ENCODE data around the gene CD5L. TPM values are rescaled to one million over a fixed set of nuclear protein-coding genes. Genes with fewer than 3 reads are reported as not detected.

The CD5L gene
- not detected for total RNA-seq
- not detected for polyA plus RNA-seq

DNA sequence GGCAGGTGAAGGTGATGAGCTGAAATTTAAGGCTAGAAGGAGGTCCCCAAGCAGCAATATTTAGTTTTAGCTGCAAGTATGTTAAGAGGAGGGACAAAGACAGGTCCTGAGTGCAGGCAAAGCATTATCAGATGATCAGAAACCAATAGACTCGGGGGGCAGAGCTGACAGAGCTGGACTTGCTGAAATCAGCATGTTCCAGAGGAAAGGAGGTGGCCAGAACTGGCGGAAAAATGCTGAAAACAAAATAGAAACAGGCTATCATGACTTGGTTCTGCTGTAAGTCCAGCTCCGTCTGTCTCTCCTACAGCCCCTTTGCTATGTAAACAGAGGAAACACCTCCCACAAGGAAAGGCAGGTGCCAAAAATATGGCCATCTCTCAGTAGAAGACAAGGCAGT, at the start of gene CD5L:
TSS of gene CD5L (minus strand) at position 101 of the 400 bp plus-strand sequence. CDS start 107 bp downstream, outside the sequence.
- POLR2A ChIA-PET (ENCODE audit: partially characterized antibody) = no interaction called here
- H3K4me1 ChIP-seq (ENCODE audit: insufficient read depth, low read length) = no peaks in the 10 kb centered on the region
- intact Hi-C loops (cut with micrococcal nuclease) = no loop called here

DNA sequence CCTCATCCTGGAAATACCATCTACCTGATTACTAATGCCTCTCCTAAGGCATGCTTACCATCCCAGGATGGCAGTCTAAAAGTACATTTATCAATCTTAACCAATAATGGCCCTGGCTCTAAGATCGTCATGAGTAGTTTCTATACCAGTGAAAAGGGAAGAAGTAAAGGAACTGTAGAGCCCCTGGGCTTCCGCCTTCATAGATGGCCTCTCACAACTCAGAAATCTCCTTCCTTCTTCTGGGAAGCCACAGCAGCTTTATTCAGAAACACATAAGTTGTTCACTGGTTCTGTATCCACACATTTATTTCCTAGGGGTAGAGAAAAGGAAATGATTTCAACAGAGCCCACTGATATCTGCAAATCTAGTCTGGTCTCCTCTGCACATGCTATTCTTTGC, 41.0 kb upstream of the CD5L start:
- H3K4me1 ChIP-seq (ENCODE audit: insufficient read depth, low read length) = no peaks in the 10 kb centered on the region
- no peak for DNase-seq
- no peak overlapping the region for H3K27ac Mint-ChIP-seq
- no peak overlapping the region for H3K4me3 Mint-ChIP-seq
- no peak overlapping the region for H3K27ac ChIP-seq (ENCODE audit: low read depth, low read length)
- no peaks in the 10 kb centered on the region for H3K27me3 ChIP-seq (ENCODE audit: insufficient read depth, low read length)
- intact Hi-C loops (cut with micrococcal nuclease) = no loop called here
- H3K36me3 Mint-ChIP-seq = no peaks in the 10 kb centered on the region
- H3K9me3 ChIP-seq (ENCODE audit: control insufficient read depth in 1 of 2, low read length in 2 of 2) = no peaks in the 10 kb centered on the region
- H3K27me3 Mint-ChIP-seq = peaks cover 10 to 14% of the 10 kb centered on the region in 2 donors
- no peaks in the 10 kb centered on the region for H3K9me3 Mint-ChIP-seq
- no peak overlapping the region for H3K4me3 ChIP-seq (ENCODE audit: low read length in 2 of 2)
- no peaks in the 10 kb centered on the region for H3K4me1 Mint-ChIP-seq
- no peaks in the 10 kb centered on the region for H3K36me3 ChIP-seq (ENCODE audit: insufficient read depth, low read length)
- ChIA-PET POLR2A (ENCODE audit: partially characterized antibody) (no interaction called here), CTCF (ENCODE audit: partially characterized antibody) (no interaction called here)

More for the DNA sequence above, at the start of gene CD5L:
- no peaks in the 10 kb centered on the region for H3K36me3 Mint-ChIP-seq
- no peak for DNase-seq
- H3K4me1 Mint-ChIP-seq = no peaks in the 10 kb centered on the region
- CTCF ChIA-PET (ENCODE audit: partially characterized antibody) = no interaction called here
- no peak within 1 kb of the TSS for H3K27ac ChIP-seq (ENCODE audit: low read depth, low read length)
- H3K4me3 ChIP-seq (ENCODE audit: low read length in 2 of 2) = no peak within 1 kb of the TSS
- H3K27me3 Mint-ChIP-seq = peaks cover 1 to 3% of the 10 kb centered on the region in 2 donors
- H3K4me3 Mint-ChIP-seq = no peak within 1 kb of the TSS
- H3K9me3 Mint-ChIP-seq = no peaks in the 10 kb centered on the region
- H3K36me3 ChIP-seq (ENCODE audit: insufficient read depth, low read length) = no peaks in the 10 kb centered on the region
- H3K27me3 ChIP-seq (ENCODE audit: insufficient read depth, low read length) = no peaks in the 10 kb centered on the region
- H3K27ac Mint-ChIP-seq = no peak within 1 kb of the TSS
- H3K9me3 ChIP-seq (ENCODE audit: control insufficient read depth in 1 of 2, low read length in 2 of 2) = no peaks in the 10 kb centered on the region

DNA sequence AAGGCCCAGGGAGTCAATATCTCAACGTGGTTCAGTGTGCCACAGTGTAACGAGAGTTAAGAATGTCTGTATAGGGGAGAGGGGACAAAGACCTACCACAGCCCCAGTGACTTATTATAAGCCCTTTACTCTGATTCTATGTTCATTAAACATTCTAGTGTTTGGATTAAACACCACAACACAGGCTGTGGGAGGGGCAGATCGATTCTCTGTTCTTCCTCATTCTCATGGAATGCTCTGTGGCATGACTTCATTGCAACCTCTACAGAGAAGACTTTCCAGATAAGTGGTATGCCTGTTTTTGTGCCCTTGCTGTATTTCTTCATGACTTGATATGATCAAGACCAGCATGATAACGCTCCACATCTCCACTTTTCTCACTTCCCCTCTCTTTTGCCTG, 39.0 kb upstream of the CD5L start:
- POLR2A ChIA-PET (ENCODE audit: partially characterized antibody) = no interaction called here
- Histone ChIP-seq H3K27me3 (ENCODE audit: insufficient read depth, low read length) (no peaks in the 10 kb centered on the region), H3K4me3 (ENCODE audit: low read length in 2 of 2) (no peak overlapping the region), H3K36me3 (ENCODE audit: insufficient read depth, low read length) (no peaks in the 10 kb centered on the region), H3K4me1 (ENCODE audit: insufficient read depth, low read length) (no peaks in the 10 kb centered on the region), H3K9me3 (ENCODE audit: control insufficient read depth in 1 of 2, low read length in 2 of 2) (no peaks in the 10 kb centered on the region), H3K27ac (ENCODE audit: low read depth, low read length) (no peak overlapping the region)
- H3K27me3 Mint-ChIP-seq = peaks cover 10 to 11% of the 10 kb centered on the region in 2 donors
- CTCF ChIA-PET (ENCODE audit: partially characterized antibody) = no interaction called here
- no peak overlapping the region for H3K4me3 Mint-ChIP-seq
- no peak for DNase-seq
- no peaks in the 10 kb centered on the region for H3K36me3 Mint-ChIP-seq
- H3K9me3 Mint-ChIP-seq = peaks cover 0 to 6% (median 0%) of the 10 kb centered on the region in 8 donors
- no peak overlapping the region for H3K27ac Mint-ChIP-seq
- no peaks in the 10 kb centered on the region for H3K4me1 Mint-ChIP-seq
- intact Hi-C loops (cut with micrococcal nuclease) = no loop called here

DNA sequence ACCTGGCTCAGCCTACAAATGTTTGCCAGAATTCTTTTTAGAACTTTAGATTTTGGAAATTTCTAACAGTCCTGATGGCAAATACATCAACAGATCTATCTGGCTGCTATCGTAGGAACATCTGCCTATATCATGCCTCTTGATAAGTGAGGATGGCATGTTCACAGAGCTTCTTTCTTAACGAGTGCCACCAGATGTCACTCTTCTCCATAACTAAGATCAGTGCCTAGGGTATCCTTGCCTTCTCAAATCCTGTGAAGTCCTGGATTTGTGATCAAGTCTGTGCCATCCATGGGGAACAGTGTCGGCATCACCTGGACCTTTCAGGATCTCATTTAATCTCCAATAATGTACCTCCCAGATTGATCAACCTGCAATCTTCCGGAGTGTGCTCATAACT, 36.5 kb upstream of the CD5L start:
- ChIA-PET POLR2A (ENCODE audit: partially characterized antibody) (no interaction called here), CTCF (ENCODE audit: partially characterized antibody) (no interaction called here)
- Histone ChIP-seq H3K4me3 (ENCODE audit: low read length in 2 of 2) (no peak overlapping the region), H3K9me3 (ENCODE audit: control insufficient read depth in 1 of 2, low read length in 2 of 2) (no peaks in the 10 kb centered on the region), H3K4me1 (ENCODE audit: insufficient read depth, low read length) (no peaks in the 10 kb centered on the region), H3K36me3 (ENCODE audit: insufficient read depth, low read length) (no peaks in the 10 kb centered on the region), H3K27me3 (ENCODE audit: insufficient read depth, low read length) (no peaks in the 10 kb centered on the region), H3K27ac (ENCODE audit: low read depth, low read length) (no peak overlapping the region)
- Mint-ChIP-seq H3K27ac (no peak overlapping the region), H3K4me3 (no peak overlapping the region), H3K27me3 (peaks cover 5 to 8% of the 10 kb centered on the region in 2 donors), H3K9me3 (peaks cover 0 to 6% (median 0%) of the 10 kb centered on the region in 8 donors), H3K4me1 (no peaks in the 10 kb centered on the region), H3K36me3 (no peaks in the 10 kb centered on the region)
- no peak for DNase-seq
- intact Hi-C loops (cut with micrococcal nuclease) = no loop called here

DNA sequence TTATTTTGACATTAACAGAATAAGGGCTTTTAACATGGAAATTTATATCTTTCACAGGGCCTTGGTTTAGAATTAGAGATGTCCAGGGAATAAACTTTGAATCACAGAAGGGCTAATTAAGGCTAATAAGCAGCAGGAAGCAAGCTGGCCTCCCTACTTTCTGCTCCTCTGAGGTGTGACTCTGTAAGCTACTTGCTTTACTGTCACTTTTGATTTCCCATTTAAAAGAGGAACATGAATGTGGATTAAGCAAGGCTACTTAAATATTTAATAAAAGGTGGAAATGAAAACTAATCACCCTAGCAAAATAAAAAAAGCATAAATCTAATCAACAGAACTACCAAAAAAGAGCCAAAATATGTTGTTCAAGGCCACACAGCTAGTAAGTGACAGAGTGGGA, 28.9 kb upstream of the CD5L start:
- Histone ChIP-seq H3K36me3 (ENCODE audit: insufficient read depth, low read length) (no peaks in the 10 kb centered on the region), H3K9me3 (ENCODE audit: control insufficient read depth in 1 of 2, low read length in 2 of 2) (no peaks in the 10 kb centered on the region), H3K27me3 (ENCODE audit: insufficient read depth, low read length) (no peaks in the 10 kb centered on the region), H3K27ac (ENCODE audit: low read depth, low read length) (no peak overlapping the region), H3K4me1 (ENCODE audit: insufficient read depth, low read length) (no peaks in the 10 kb centered on the region), H3K4me3 (ENCODE audit: low read length in 2 of 2) (no peak overlapping the region)
- H3K4me3 Mint-ChIP-seq = no peak overlapping the region
- no peaks in the 10 kb centered on the region for H3K4me1 Mint-ChIP-seq
- no peak overlapping the region for H3K27ac Mint-ChIP-seq
- DNase-seq = no peak
- H3K9me3 Mint-ChIP-seq = no peaks in the 10 kb centered on the region
- ChIA-PET POLR2A (ENCODE audit: partially characterized antibody) (no interaction called here), CTCF (ENCODE audit: partially characterized antibody) (no interaction called here)
- intact Hi-C loops (cut with micrococcal nuclease) = no loop called here
- H3K27me3 Mint-ChIP-seq = peaks cover 3 to 9% of the 10 kb centered on the region in 2 donors
- H3K36me3 Mint-ChIP-seq = no peaks in the 10 kb centered on the region

DNA sequence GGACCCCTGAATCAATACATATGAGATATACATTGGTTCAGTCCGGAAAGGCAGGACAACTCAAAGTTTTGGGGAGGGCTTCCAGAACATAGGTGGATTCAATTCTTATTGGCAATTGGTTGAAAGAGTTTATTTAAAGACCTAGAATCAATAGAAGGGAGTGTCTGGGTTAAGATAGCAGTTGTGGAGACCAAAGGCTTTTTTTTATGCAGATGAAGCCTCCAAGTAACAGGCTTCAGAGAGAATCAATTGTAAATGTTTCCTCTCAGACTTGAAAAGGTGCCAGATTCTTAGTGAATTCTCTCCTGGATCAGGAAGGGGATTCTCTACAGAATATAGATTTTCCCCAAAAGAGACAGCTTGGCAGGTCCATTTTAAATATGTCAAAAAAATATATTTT, 27.0 kb upstream of the CD5L start:
- Histone ChIP-seq H3K4me1 (ENCODE audit: insufficient read depth, low read length) (no peaks in the 10 kb centered on the region), H3K27me3 (ENCODE audit: insufficient read depth, low read length) (no peaks in the 10 kb centered on the region), H3K9me3 (ENCODE audit: control insufficient read depth in 1 of 2, low read length in 2 of 2) (no peaks in the 10 kb centered on the region), H3K27ac (ENCODE audit: low read depth, low read length) (no peak overlapping the region), H3K4me3 (ENCODE audit: low read length in 2 of 2) (no peak overlapping the region), H3K36me3 (ENCODE audit: insufficient read depth, low read length) (no peaks in the 10 kb centered on the region)
- Mint-ChIP-seq H3K27me3 (peaks cover 6 to 7% of the 10 kb centered on the region in 2 donors), H3K27ac (no peak overlapping the region), H3K9me3 (no peaks in the 10 kb centered on the region), H3K4me1 (no peaks in the 10 kb centered on the region), H3K4me3 (no peak overlapping the region), H3K36me3 (no peaks in the 10 kb centered on the region)
- DNase-seq = no peak
- CTCF ChIA-PET (ENCODE audit: partially characterized antibody) = no interaction called here
- POLR2A ChIA-PET (ENCODE audit: partially characterized antibody) = no interaction called here
- intact Hi-C loops (cut with micrococcal nuclease) = no loop called here

DNA sequence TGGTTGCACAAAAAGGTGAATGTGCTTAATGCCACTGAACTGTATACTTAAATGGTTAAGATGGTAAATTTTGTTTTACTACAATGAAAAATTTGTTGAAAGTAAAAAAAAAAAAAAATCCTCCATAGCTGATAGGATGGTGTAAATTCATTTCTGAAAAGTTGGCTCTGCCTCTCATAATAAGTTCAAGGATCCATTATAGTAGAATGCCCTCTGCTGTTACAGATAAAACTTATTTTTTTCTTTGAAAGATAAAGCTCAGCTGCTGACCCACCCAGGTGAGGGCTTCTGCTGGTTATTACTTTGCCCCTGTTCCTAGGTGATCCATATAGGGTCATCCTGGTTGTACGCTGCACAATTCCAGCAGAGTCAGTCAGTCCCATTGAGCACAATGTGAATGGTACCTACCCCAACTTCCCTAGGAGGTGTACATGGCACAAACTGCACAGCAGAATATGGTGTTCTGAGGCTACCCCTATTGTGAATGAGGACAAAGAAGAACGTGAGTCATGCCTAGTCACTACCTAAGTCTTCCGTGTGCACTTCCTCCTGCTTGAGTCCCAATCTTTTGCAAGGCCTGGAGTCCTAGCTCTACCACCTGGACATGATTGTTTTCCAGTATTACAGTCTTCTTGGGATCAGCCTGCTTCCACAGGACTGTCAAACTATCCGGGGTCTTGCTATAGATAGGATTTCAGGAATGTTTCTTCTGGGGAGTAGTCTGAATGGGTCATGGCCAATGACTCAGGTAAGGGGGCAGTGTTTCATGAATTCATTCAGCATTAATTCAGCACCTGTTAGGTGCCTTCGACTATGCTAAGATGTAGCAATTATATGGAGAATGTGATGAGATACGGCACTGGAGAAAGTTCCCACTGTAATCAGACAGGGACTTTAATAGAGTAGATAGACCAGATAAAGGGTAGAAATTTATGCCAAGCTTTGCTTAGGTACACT, 20.8 kb upstream of the CD5L start:
- H3K27ac ChIP-seq (ENCODE audit: low read depth, low read length) = no peak overlapping the region
- H3K4me1 ChIP-seq (ENCODE audit: insufficient read depth, low read length) = no peaks in the 10 kb centered on the region
- H3K4me1 Mint-ChIP-seq = no peaks in the 10 kb centered on the region
- ChIA-PET POLR2A (ENCODE audit: partially characterized antibody) (no interaction called here), CTCF (ENCODE audit: partially characterized antibody) (interaction anchor here (1.4 kb wide), 2 partner anchors 11 to 282 kb away, joined by 3 to 5 read pairs; no protein-coding TSS in a partner anchor)
- H3K4me3 ChIP-seq (ENCODE audit: low read length in 2 of 2) = no peak overlapping the region
- no peak for DNase-seq
- H3K9me3 Mint-ChIP-seq = no peaks in the 10 kb centered on the region
- H3K27me3 Mint-ChIP-seq = peaks cover 0 to 3% of the 10 kb centered on the region in 2 donors
- H3K36me3 Mint-ChIP-seq = no peaks in the 10 kb centered on the region
- H3K4me3 Mint-ChIP-seq = no peak overlapping the region
- H3K9me3 ChIP-seq (ENCODE audit: control insufficient read depth in 1 of 2, low read length in 2 of 2) = no peaks in the 10 kb centered on the region
- H3K27ac Mint-ChIP-seq = no peak overlapping the region
- intact Hi-C loops (cut with micrococcal nuclease) = no loop called here
- H3K36me3 ChIP-seq (ENCODE audit: insufficient read depth, low read length) = no peaks in the 10 kb centered on the region
- H3K27me3 ChIP-seq (ENCODE audit: insufficient read depth, low read length) = no peaks in the 10 kb centered on the region

Measured in CD4-positive, alpha-beta memory T cell (primary cell).